SKM-1 treated with dmso at 0.1 percent for 144 hours (cell line): ENCODE data around the gene NCOR2.

Source experiments
- DNase-seq: peaks from one replicate; lab custom pipeline; 2025; ENCODE audit not compliant: unreplicated experiment; lab: John Stamatoyannopoulos, UW

NCOR2 gene

GRCh38 chr12:124561231-124561630 lies 6.2 kb downstream of the NCOR2 start:
- DNase-seq: no peak

GRCh38 chr12:124560146-124560890 lies 7.1 kb downstream of the NCOR2 start:
- DNase-seq: no peak

- DNase-seq: no peak
These were observed 8.0 kb downstream of the NCOR2 start for GRCh38 chr12:124559182-124560017.

- no peak for DNase-seq
These were observed 9.1 kb downstream of the NCOR2 start for GRCh38 chr12:124558313-124558712.

GRCh38 chr12:124557518-124558223 lies 9.7 kb downstream of the NCOR2 start:
- no peak for DNase-seq

GRCh38 chr12:124556896-124557501 lies 10.4 kb downstream of the NCOR2 start:
- no peak for DNase-seq

GRCh38 chr12:124556074-124556466 lies 11.3 kb downstream of the NCOR2 start:
- no peak for DNase-seq

GRCh38 chr12:124555168-124556073 lies 12.0 kb downstream of the NCOR2 start:
- no peak for DNase-seq

GRCh38 chr12:124554429-124555029 lies 12.9 kb downstream of the NCOR2 start:
- no peak for DNase-seq

- no peak for DNase-seq
These were observed 13.5 kb downstream of the NCOR2 start for GRCh38 chr12:124553862-124554428.

- DNase-seq: peak; percentile 29
These were observed 15.9 kb downstream of the NCOR2 start for GRCh38 chr12:124551268-124552144.

GRCh38 chr12:124550123-124551089 lies 17.0 kb downstream of the NCOR2 start:
- no peak for DNase-seq

GRCh38 chr12:124549629-124550028 lies 17.8 kb downstream of the NCOR2 start:
- DNase-seq: no peak

- no peak for DNase-seq
These were observed 18.5 kb downstream of the NCOR2 start for GRCh38 chr12:124548854-124549378.

GRCh38 chr12:124547626-124548025 lies 19.8 kb downstream of the NCOR2 start:
- DNase-seq: no peak

- no peak for DNase-seq
These were observed 21.6 kb downstream of the NCOR2 start for GRCh38 chr12:124545508-124546418.
